HCT116 (cell line): ENCODE measurements around the gene ADARB2. TPM values are rescaled to one million over a fixed set of nuclear protein-coding genes. Genes with fewer than 3 reads are reported as not detected.

Experiments
- ATAC-seq: fragments of 200-7000 bp; cut with Tn5 transposase; 2 replicates; pipeline ENCODE4 v1.9.1; 2020; ENCODE audit warnings: mild to moderate bottlenecking, moderate library complexity
- BruUV-seq: library from RNA; stranded (reverse); fragments of 400-500 nt; replicated peaks from 2 replicates; lab custom pipeline; 2021; lab: Mats Ljungman, UMichigan
- CTCF ChIA-PET: fragments of 300-600 bp; sonication (Branson Sonifier 250); formaldehyde crosslinking; loops from one replicate; lab custom pipeline; 2021; ENCODE audit warnings: antibody characterized with exemption; lab: Charles Lee
- POLR2A ChIA-PET: fragments of 300-600, 350-600 bp; sonication (Branson Sonifier 250); formaldehyde crosslinking; loops from one replicate; lab custom pipeline; 2021; ENCODE audit warnings: antibody characterized with exemption; lab: Charles Lee
- RAD21 ChIA-PET, 2 experiments: fragments of 300-600 bp; sonication (Branson Sonifier 250); formaldehyde crosslinking; loops; one replicate each; lab custom pipeline; 2023; ENCODE audit warnings: low total read pairs in 2 of 2; ENCODE audit not compliant: uncharacterized antibody in 2 of 2, unreplicated experiment in 2 of 2, low non-redundant PET in 1 of 2; lab: Charles Lee
- DNase-seq: peaks from one replicate; pipeline ENCODE4 v3.0.0-alpha.2; 2010; ENCODE audit warnings: low read depth, low spot score
- H2AFZ ChIP-seq: fragments of 200-600 bp; shearing (Covaris generic), sonication (generic); 2 replicates; pipeline ENCODE4 v1.6.1; 2017; ENCODE audit warnings: low read depth, mixed run types, mixed read lengths, antibody characterized with exemption, low read length; ENCODE audit not compliant: poor library complexity, severe bottlenecking
- H3K27ac ChIP-seq: 2 replicates; pipeline ENCODE4 v1.5.1; 2012; ENCODE audit warnings: low read depth, low read length
- H3K27me3 ChIP-seq: fragments of 200-600 bp; sonication (generic); 2 replicates; pipeline ENCODE4 v1.6.1; 2016; ENCODE audit warnings: mixed run types, low read length, mixed read lengths; ENCODE audit not compliant: insufficient read depth
- H3K36me3 ChIP-seq, 2 experiments: fragments of 200-500 bp in 1 of 2; fragments of 200-600 bp in 1 of 2; sonication (Bioruptor generic) in 1 of 2; sonication (generic) in 1 of 2; 2 replicates each; pipeline versions ENCODE4 v1.5.1 to v1.6.1; 2014 to 2016; ENCODE audit warnings: low read length in 2 of 2, inconsistent platforms in 1 of 2, mixed read lengths in 1 of 2, mixed run types in 1 of 2; ENCODE audit not compliant: insufficient read depth in 2 of 2, control insufficient read depth in 1 of 2
- H3K4me1 ChIP-seq, 2 experiments: fragments of 200-600 bp in 1 of 2; sonication (generic) in 1 of 2; 2 replicates each; pipeline versions ENCODE4 v1.5.1 to v1.6.1; 2012 to 2017; ENCODE audit warnings: low read length in 2 of 2, inconsistent platforms in 1 of 2, mild to moderate bottlenecking in 1 of 2, mixed read lengths in 1 of 2, mixed run types in 1 of 2, moderate library complexity in 1 of 2; ENCODE audit not compliant: insufficient read depth in 2 of 2, control insufficient read depth in 1 of 2
- H3K4me2 ChIP-seq: fragments of 200-600 bp; sonication (generic); 2 replicates; pipeline ENCODE4 v1.6.1; 2017; ENCODE audit warnings: mixed run types, low read length, mixed read lengths
- H3K4me3 ChIP-seq, 2 experiments: fragments of 200-600 bp in 1 of 2; sonication (generic) in 1 of 2; replicated peaks in 1 of 2; 2 replicates each; pipeline ENCODE4 v1.5.1; 2011 to 2016; ENCODE audit warnings: low read length in 2 of 2, control low read depth in 1 of 2, low read depth in 1 of 2, mild to moderate bottlenecking in 1 of 2, mixed read lengths in 1 of 2, mixed run types in 1 of 2
- H3K79me2 ChIP-seq: fragments of 200-600 bp; sonication (generic); 2 replicates; pipeline ENCODE4 v1.6.1; 2017; ENCODE audit warnings: mild to moderate bottlenecking, mixed run types, low read length, moderate library complexity, mixed read lengths; ENCODE audit not compliant: insufficient read depth
- H3K9ac ChIP-seq: fragments of 200-600 bp; sonication (generic); 2 replicates; pipeline ENCODE4 v1.6.1; 2016; ENCODE audit warnings: low read length, mixed read lengths
- H3K9me2 ChIP-seq: fragments of 200-600 bp; sonication (generic), shearing (Covaris generic); 2 replicates; pipeline ENCODE4 v1.6.1; 2017; ENCODE audit warnings: mixed run types, mild to moderate bottlenecking, moderate library complexity; ENCODE audit not compliant: insufficient read depth
- H3K9me3 ChIP-seq, 2 experiments: fragments of 200-500 bp in 1 of 2; fragments of 200-600 bp in 1 of 2; sonication (Bioruptor generic) in 1 of 2; sonication (generic) in 1 of 2; 2 replicates each; pipeline ENCODE4 v1.6.1; 2014 to 2017; ENCODE audit warnings: low read length in 2 of 2, mixed read lengths in 2 of 2, inconsistent platforms in 1 of 2, low read depth in 1 of 2, mild to moderate bottlenecking in 1 of 2, mixed run types in 1 of 2, moderate library complexity in 1 of 2; ENCODE audit not compliant: control insufficient read depth in 1 of 2, insufficient read depth in 1 of 2
- H4K20me1 ChIP-seq: fragments of 200-600 bp; sonication (generic), shearing (Covaris generic); 2 replicates; pipeline ENCODE4 v1.6.1; 2017; ENCODE audit warnings: mixed run types, mild to moderate bottlenecking, moderate library complexity; ENCODE audit not compliant: insufficient read depth
- CBX3 ChIP-seq: IDR thresholded peaks from 2 replicates; pipeline ENCODE4 v1.6.1; 2012; ENCODE audit warnings: low read depth
- CEBPB ChIP-seq: IDR thresholded peaks from 2 replicates; pipeline ENCODE4 v1.6.1; 2012; ENCODE audit warnings: low read depth
- ELF1 ChIP-seq: IDR thresholded peaks from 2 replicates; pipeline ENCODE4 v1.6.1; 2012; ENCODE audit warnings: low read depth, borderline replicate concordance
- EZH2 ChIP-seq: fragments of 200-600 bp; sonication (generic); IDR thresholded peaks from 2 replicates; pipeline ENCODE4 v1.6.1; 2017; ENCODE audit warnings: antibody characterized with exemption, mixed run types
- EZH2phosphoT487 ChIP-seq: fragments of 200-600 bp; IDR thresholded peaks from 2 replicates; pipeline ENCODE4 v1.6.1; 2018; ENCODE audit warnings: antibody characterized with exemption, borderline replicate concordance
- FOSL1 ChIP-seq: IDR thresholded peaks from 2 replicates; pipeline ENCODE4 v1.6.1; 2012; ENCODE audit warnings: low read depth
- MAX ChIP-seq: IDR thresholded peaks from 2 replicates; pipeline ENCODE4 v1.6.1; 2012
- SIN3A ChIP-seq: IDR thresholded peaks from 2 replicates; pipeline ENCODE4 v1.6.1; 2012; ENCODE audit warnings: low read depth
- SP1 ChIP-seq: IDR thresholded peaks from 2 replicates; pipeline ENCODE4 v1.6.1; 2012; ENCODE audit warnings: low read depth
- TCF7L2 ChIP-seq: IDR thresholded peaks from 2 replicates; pipeline ENCODE4 v1.7.0; 2011; ENCODE audit warnings: borderline replicate concordance, inconsistent platforms; ENCODE audit not compliant: insufficient read depth, insufficient read length; ENCODE audit errors: extremely low read depth
- YY1 ChIP-seq: IDR thresholded peaks from 2 replicates; pipeline ENCODE4 v1.6.1; 2011; ENCODE audit warnings: low read length, low read depth, moderate library complexity, mild to moderate bottlenecking; ENCODE audit not compliant: insufficient replicate concordance; ENCODE audit errors: extremely low read depth
- intact Hi-C: fragments of 100-400 bp; cut with micrococcal nuclease; formaldehyde crosslinking; loops from 2 replicates; pipeline ENCODE4 v1.10.0; 2022
- total RNA-seq: library from RNA; stranded (reverse); gene quantifications from one replicate; pipeline ENCODE4 v1.2.1, GENCODE V29; 2021; ENCODE audit not compliant: unreplicated experiment
- TF ChIP-seq, protein P1 (sequence below): IDR thresholded peaks from 2 replicates; pipeline ENCODE4 v1.6.1; 2011; ENCODE audit warnings: mild to moderate bottlenecking, low read length, moderate library complexity; ENCODE audit not compliant: insufficient replicate concordance; ENCODE audit errors: extremely low read depth
- TF ChIP-seq, protein P2 (sequence below), 3 experiments: fragments of 200-600 bp in 1 of 3; sonication (generic) in 1 of 3; IDR thresholded peaks in 2 of 3; conservative IDR thresholded peaks in 1 of 3; 2 replicates each; pipeline ENCODE4 v1.5.1; 2012 to 2017; ENCODE audit warnings: low read depth in 2 of 3, low read length in 2 of 3, antibody characterized with exemption in 1 of 3, borderline replicate concordance in 1 of 3, control low read depth in 1 of 3, mild to moderate bottlenecking in 1 of 3, mixed read lengths in 1 of 3, mixed run types in 1 of 3, moderate library complexity in 1 of 3; ENCODE audit not compliant: insufficient read depth in 1 of 3

ADARB2 gene
- total RNA-seq, 1 experiment from 2014 or later: not detected

DNA sequence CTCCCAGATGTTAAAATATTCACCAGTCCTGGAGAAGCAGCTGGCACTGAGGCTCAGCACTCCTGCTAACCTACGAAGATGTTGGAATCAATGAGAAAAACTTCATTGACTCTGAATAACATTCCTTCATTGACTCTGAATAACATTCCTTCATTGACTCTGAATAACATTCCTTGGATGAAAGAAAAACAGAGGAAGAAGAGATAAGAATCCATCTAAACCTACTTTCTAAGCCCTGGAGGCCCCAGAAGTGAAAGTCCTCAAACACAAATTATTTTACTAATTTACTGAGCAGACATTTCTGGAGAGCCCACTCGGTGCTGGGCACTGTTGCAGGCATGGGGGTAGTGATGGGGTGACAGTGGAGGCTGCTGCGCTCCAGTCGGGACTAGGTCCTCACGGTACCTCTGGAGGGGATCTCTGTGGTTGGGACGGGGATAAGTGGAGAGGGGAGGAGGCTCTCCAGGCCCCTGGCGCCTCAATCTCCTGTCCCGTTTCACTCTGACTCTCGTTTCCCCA lies 427.0 kb downstream of the ADARB2 start:
- Histone ChIP-seq H3K4me2 (no peak overlapping the region), H3K4me1 (no peaks in the 10 kb centered on the region), H3K9me3 (no peaks in the 10 kb centered on the region), H2AFZ (no peak overlapping the region), H3K36me3 (no peaks in the 10 kb centered on the region), H4K20me1 (no peaks in the 10 kb centered on the region), H3K27me3 (peaks cover 8% of the 10 kb centered on the region; the same call in 1 of the 2 replicates), H3K9me2 (no peaks in the 10 kb centered on the region), H3K79me2 (no peaks in the 10 kb centered on the region), H3K27ac (no peak overlapping the region), H3K9ac (no peak overlapping the region), H3K4me3 (no peak overlapping the region)
- ChIA-PET RAD21 (no interaction called here), POLR2A (no interaction called here), CTCF (no interaction called here)
- ATAC-seq: no peak
- intact Hi-C loops: no loop called here
- no peak for TF ChIP-seq CEBPB
- TF ChIP-seq CBX3: no peak
- TF ChIP-seq EZH2: no peak
- TF ChIP-seq, protein P1, sequence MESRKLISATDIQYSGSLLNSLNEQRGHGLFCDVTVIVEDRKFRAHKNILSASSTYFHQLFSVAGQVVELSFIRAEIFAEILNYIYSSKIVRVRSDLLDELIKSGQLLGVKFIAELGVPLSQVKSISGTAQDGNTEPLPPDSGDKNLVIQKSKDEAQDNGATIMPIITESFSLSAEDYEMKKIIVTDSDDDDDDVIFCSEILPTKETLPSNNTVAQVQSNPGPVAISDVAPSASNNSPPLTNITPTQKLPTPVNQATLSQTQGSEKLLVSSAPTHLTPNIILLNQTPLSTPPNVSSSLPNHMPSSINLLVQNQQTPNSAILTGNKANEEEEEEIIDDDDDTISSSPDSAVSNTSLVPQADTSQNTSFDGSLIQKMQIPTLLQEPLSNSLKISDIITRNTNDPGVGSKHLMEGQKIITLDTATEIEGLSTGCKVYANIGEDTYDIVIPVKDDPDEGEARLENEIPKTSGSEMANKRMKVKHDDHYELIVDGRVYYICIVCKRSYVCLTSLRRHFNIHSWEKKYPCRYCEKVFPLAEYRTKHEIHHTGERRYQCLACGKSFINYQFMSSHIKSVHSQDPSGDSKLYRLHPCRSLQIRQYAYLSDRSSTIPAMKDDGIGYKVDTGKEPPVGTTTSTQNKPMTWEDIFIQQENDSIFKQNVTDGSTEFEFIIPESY: no peak
- TF ChIP-seq, protein P2, sequence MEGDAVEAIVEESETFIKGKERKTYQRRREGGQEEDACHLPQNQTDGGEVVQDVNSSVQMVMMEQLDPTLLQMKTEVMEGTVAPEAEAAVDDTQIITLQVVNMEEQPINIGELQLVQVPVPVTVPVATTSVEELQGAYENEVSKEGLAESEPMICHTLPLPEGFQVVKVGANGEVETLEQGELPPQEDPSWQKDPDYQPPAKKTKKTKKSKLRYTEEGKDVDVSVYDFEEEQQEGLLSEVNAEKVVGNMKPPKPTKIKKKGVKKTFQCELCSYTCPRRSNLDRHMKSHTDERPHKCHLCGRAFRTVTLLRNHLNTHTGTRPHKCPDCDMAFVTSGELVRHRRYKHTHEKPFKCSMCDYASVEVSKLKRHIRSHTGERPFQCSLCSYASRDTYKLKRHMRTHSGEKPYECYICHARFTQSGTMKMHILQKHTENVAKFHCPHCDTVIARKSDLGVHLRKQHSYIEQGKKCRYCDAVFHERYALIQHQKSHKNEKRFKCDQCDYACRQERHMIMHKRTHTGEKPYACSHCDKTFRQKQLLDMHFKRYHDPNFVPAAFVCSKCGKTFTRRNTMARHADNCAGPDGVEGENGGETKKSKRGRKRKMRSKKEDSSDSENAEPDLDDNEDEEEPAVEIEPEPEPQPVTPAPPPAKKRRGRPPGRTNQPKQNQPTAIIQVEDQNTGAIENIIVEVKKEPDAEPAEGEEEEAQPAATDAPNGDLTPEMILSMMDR (IDR thresholded peaks at IDR 0.05 in 2 of 3, conservative IDR thresholded peaks at IDR 0.05 in 1 of 3; ENCODE audit: borderline replicate concordance in 1 of 3, insufficient read depth in 1 of 3, low read depth in 2 of 3, low read length in 2 of 3): no peak
- TF ChIP-seq EZH2phosphoT487: no peak
- no peak for TF ChIP-seq FOSL1
- TF ChIP-seq SIN3A: no peak
- no peak for TF ChIP-seq TCF7L2
- no peak for TF ChIP-seq YY1
- no peak for TF ChIP-seq SP1
- no peak for TF ChIP-seq MAX
- no peak for TF ChIP-seq ELF1
- DNase-seq: no peak
- BruUV-seq: no TSS peak
